ENCODE data around the gene TNKS1BP1.

The TNKS1BP1 gene

DNA sequence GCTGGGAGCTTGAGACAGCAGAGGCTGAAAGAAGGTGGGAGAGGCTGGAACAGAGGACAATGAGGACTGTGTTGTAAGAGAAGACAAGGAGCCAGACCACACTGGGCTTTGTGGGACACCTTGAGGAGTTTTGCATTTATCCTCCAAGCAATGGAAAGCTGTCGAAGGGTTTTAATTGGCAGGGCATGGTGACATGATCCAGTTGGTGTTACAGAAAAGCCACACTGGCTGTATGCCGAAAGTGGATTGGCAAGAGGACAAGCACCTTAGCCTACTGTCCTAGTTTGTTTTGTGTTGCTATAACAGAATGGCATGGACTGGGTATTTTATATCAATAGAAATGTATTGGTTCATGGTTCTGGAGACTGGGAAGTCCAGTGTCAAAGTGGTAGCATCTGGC, 73.7 kb downstream of the TNKS1BP1 start:
- TF ChIP-seq, protein P1, sequence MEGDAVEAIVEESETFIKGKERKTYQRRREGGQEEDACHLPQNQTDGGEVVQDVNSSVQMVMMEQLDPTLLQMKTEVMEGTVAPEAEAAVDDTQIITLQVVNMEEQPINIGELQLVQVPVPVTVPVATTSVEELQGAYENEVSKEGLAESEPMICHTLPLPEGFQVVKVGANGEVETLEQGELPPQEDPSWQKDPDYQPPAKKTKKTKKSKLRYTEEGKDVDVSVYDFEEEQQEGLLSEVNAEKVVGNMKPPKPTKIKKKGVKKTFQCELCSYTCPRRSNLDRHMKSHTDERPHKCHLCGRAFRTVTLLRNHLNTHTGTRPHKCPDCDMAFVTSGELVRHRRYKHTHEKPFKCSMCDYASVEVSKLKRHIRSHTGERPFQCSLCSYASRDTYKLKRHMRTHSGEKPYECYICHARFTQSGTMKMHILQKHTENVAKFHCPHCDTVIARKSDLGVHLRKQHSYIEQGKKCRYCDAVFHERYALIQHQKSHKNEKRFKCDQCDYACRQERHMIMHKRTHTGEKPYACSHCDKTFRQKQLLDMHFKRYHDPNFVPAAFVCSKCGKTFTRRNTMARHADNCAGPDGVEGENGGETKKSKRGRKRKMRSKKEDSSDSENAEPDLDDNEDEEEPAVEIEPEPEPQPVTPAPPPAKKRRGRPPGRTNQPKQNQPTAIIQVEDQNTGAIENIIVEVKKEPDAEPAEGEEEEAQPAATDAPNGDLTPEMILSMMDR (conservative IDR thresholded peaks at IDR 0.05; ENCODE audit: low read depth, low read length), result no peak
- no peak overlapping the region for H3K4me3 ChIP-seq (ENCODE audit: low read length)
- DNase-seq (ENCODE audit: low read depth), result no peak
